ENCODE data around the gene EPB41L5. TPM values are rescaled to one million over a fixed set of nuclear protein-coding genes. Genes with fewer than 3 reads are reported as not detected.

The EPB41L5 gene
- total RNA-seq, 2 experiments from 2014 or later: 5.6 to 14.1 TPM

DNA sequence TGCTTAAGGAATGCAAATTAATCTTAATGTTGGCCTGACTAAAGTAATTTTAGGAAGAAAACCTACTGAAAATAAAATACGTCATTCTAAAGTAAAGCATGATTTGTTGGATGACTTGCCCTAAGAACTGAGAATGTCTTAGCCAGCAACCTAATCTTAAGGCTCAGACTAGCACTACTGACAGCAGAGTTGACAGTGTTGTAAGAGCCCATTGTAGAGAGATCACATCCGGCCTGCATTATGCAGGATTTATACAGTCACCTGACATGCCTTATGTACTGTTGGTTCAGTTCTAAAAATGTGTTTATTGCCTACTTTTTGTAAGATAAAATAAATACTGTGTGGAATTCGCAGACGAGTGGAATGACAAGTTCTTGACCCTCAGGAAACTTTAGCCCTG is 128.0 kb downstream of the EPB41L5 start:
- H3K79me2 ChIP-seq (ENCODE audit: insufficient read depth, low read depth, low read length): no peaks in the 10 kb centered on the region
- H3K4me1 ChIP-seq (ENCODE audit: insufficient read depth, low read length, poor library complexity, severe bottlenecking): no peaks in the 10 kb centered on the region
- no peak overlapping the region for H3K27ac ChIP-seq (ENCODE audit: low read depth, low read length, poor library complexity, severe bottlenecking)
- no peaks in the 10 kb centered on the region for H4K20me1 ChIP-seq (ENCODE audit: insufficient read depth, low read length)
- H3K9me2 ChIP-seq (ENCODE audit: insufficient read depth, low read length): no peaks in the 10 kb centered on the region
- no peak overlapping the region for H3K4me2 ChIP-seq (ENCODE audit: low read length)
- intact Hi-C loops (cut with micrococcal nuclease; ENCODE audit: unreplicated experiment): no loop called here
- H3K4me3 ChIP-seq (ENCODE audit: low read depth, low read length, poor library complexity, severe bottlenecking): no peak overlapping the region
- DNase-seq (ENCODE audit: low spot score): no peak
- no peak overlapping the region for H2AFZ ChIP-seq (ENCODE audit: low read length)
- no peaks in the 10 kb centered on the region for H3K9me3 ChIP-seq (ENCODE audit: low read length)
- no TSS peak for BruUV-seq (replicated peaks)
- CTCF ChIA-PET (ENCODE audit: unreplicated experiment): no interaction called here
- H3K36me3 ChIP-seq (ENCODE audit: insufficient read depth, low read length): no peaks in the 10 kb centered on the region
- POLR2A ChIA-PET: no interaction called here
- TF ChIP-seq, protein P1, sequence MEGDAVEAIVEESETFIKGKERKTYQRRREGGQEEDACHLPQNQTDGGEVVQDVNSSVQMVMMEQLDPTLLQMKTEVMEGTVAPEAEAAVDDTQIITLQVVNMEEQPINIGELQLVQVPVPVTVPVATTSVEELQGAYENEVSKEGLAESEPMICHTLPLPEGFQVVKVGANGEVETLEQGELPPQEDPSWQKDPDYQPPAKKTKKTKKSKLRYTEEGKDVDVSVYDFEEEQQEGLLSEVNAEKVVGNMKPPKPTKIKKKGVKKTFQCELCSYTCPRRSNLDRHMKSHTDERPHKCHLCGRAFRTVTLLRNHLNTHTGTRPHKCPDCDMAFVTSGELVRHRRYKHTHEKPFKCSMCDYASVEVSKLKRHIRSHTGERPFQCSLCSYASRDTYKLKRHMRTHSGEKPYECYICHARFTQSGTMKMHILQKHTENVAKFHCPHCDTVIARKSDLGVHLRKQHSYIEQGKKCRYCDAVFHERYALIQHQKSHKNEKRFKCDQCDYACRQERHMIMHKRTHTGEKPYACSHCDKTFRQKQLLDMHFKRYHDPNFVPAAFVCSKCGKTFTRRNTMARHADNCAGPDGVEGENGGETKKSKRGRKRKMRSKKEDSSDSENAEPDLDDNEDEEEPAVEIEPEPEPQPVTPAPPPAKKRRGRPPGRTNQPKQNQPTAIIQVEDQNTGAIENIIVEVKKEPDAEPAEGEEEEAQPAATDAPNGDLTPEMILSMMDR (conservative IDR thresholded peaks at IDR 0.05; ENCODE audit: low read length): no peak
- no peak for TF ChIP-seq EZH2phosphoT487 (IDR thresholded peaks at IDR 0.05; ENCODE audit: borderline replicate concordance, low read depth, low read length)

DNA sequence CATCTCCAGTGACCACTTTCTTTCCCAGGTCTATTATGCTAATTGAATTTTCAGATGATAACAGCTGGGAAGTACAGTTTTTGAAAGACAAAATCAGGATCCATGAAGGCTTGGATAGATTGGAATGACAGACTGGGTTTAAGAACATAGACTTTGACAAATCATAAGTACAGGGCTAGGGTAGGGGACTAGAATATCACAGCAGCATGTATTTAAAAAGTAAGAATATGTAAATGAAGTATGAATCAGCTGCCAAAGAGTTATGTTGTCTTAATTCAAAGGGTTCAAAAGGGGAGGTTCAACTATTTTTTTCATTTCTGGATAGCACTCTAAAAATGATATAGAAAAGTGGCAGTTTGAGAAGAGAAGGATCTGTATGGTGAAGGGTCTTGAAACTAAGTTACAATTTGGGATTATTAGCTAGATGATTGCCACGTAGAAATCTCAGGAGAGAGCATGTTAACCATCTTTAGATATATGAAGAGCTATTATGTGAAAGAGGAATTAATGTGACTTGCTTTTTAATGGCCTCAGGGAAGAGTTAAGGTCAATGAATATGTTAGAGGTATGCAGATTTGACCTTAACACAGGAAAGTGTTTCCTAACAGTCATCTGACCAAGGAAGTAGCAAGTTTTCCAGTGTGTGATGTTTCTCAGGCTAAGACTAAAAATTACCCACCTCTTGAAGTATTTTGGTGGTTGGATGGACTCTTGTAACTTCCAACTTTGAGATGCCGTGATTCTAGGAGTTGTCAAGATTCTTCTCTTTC is 128.6 kb downstream of the EPB41L5 start:
- Histone ChIP-seq H3K79me2 (ENCODE audit: insufficient read depth, low read depth, low read length) (no peaks in the 10 kb centered on the region), H3K9me2 (ENCODE audit: insufficient read depth, low read length) (no peaks in the 10 kb centered on the region), H3K36me3 (ENCODE audit: insufficient read depth, low read length) (no peaks in the 10 kb centered on the region), H4K20me1 (ENCODE audit: insufficient read depth, low read length) (no peaks in the 10 kb centered on the region), H3K27ac (ENCODE audit: low read depth, low read length, poor library complexity, severe bottlenecking) (no peak overlapping the region), H3K4me1 (ENCODE audit: insufficient read depth, low read length, poor library complexity, severe bottlenecking) (no peaks in the 10 kb centered on the region), H3K4me3 (ENCODE audit: low read depth, low read length, poor library complexity, severe bottlenecking) (no peak overlapping the region), H2AFZ (ENCODE audit: low read length) (no peak overlapping the region), H3K9me3 (ENCODE audit: low read length) (no peaks in the 10 kb centered on the region), H3K4me2 (ENCODE audit: low read length) (no peak overlapping the region)
- no peak for DNase-seq (ENCODE audit: low spot score)
- no TSS peak for BruUV-seq (replicated peaks)
- intact Hi-C loops (cut with micrococcal nuclease; ENCODE audit: unreplicated experiment): no loop called here
- POLR2A ChIA-PET: no interaction called here
- CTCF ChIA-PET (ENCODE audit: unreplicated experiment): no interaction called here
- no peak for TF ChIP-seq EZH2phosphoT487 (IDR thresholded peaks at IDR 0.05; ENCODE audit: borderline replicate concordance, low read depth, low read length)
- TF ChIP-seq, protein P1 (conservative IDR thresholded peaks at IDR 0.05; ENCODE audit: low read length): no peak

GRCh38 chr2:120142528-120143219 is 129.8 kb downstream of the EPB41L5 start:
- intact Hi-C loops (cut with micrococcal nuclease; ENCODE audit: unreplicated experiment): no loop called here
- Histone ChIP-seq H2AFZ (ENCODE audit: low read length) (no peak overlapping the region), H3K36me3 (ENCODE audit: insufficient read depth, low read length) (no peaks in the 10 kb centered on the region), H3K79me2 (ENCODE audit: insufficient read depth, low read depth, low read length) (no peaks in the 10 kb centered on the region), H3K9me2 (ENCODE audit: insufficient read depth, low read length) (no peaks in the 10 kb centered on the region), H3K4me2 (ENCODE audit: low read length) (no peak overlapping the region), H3K4me1 (ENCODE audit: insufficient read depth, low read length, poor library complexity, severe bottlenecking) (no peaks in the 10 kb centered on the region), H4K20me1 (ENCODE audit: insufficient read depth, low read length) (no peaks in the 10 kb centered on the region), H3K9me3 (ENCODE audit: low read length) (no peaks in the 10 kb centered on the region), H3K4me3 (ENCODE audit: low read depth, low read length, poor library complexity, severe bottlenecking) (no peak overlapping the region), H3K27ac (ENCODE audit: low read depth, low read length, poor library complexity, severe bottlenecking) (no peak overlapping the region)
- DNase-seq (ENCODE audit: low spot score): no peak
- BruUV-seq (replicated peaks): no TSS peak
- POLR2A ChIA-PET: interaction anchor here (0.6 to 1.3 kb wide), 3 partner anchors 34 to 787 kb away, joined by 3 to 4 read pairs (median 3); no protein-coding TSS in a partner anchor
- CTCF ChIA-PET (ENCODE audit: unreplicated experiment): no interaction called here
- TF ChIP-seq, protein P1 (conservative IDR thresholded peaks at IDR 0.05; ENCODE audit: low read length): no peak
- TF ChIP-seq EZH2phosphoT487 (IDR thresholded peaks at IDR 0.05; ENCODE audit: borderline replicate concordance, low read depth, low read length): no peak
